Mesendoderm (in vitro differentiated cells): ENCODE measurements around the gene PTPRG.
A peak's percentile ranks its signal among the peaks of the same experiment; 100 is the strongest.

Source experiments
- DNase-seq: peaks from one replicate; pipeline ENCODE4 v3.0.0; 2013
- H2AK5ac ChIP-seq: 2 replicates; pipeline ENCODE4 v1.6.1; 2013; ENCODE audit warnings: low read length, inconsistent platforms
- H2BK120ac ChIP-seq: 2 replicates; pipeline ENCODE4 v1.6.1; 2013; ENCODE audit warnings: low read depth, mild to moderate bottlenecking, low read length, moderate library complexity, mixed read lengths
- H2BK15ac ChIP-seq: replicated peaks from 2 replicates; pipeline ENCODE4 v1.6.1; 2013; ENCODE audit warnings: low read depth, mild to moderate bottlenecking, moderate library complexity
- H2BK5ac ChIP-seq: 2 replicates; pipeline ENCODE4 v1.6.1; 2013; ENCODE audit warnings: low read length, inconsistent platforms
- H3K18ac ChIP-seq: 2 replicates; pipeline ENCODE4 v1.6.1; 2013; ENCODE audit warnings: mild to moderate bottlenecking, low read length, mixed read lengths
- H3K23ac ChIP-seq: one replicate; pipeline ENCODE4 v1.6.1; 2013; ENCODE audit warnings: low read length
- H3K27ac ChIP-seq: 2 replicates; pipeline ENCODE4 v1.5.1; 2013; ENCODE audit warnings: low read depth, mild to moderate bottlenecking, inconsistent platforms, low read length, moderate library complexity
- H3K27me3 ChIP-seq: 2 replicates; pipeline ENCODE4 v1.6.1; 2013; ENCODE audit warnings: low read length, control low read depth, mild to moderate bottlenecking, inconsistent platforms; ENCODE audit not compliant: insufficient read depth, poor library complexity
- H3K36me3 ChIP-seq: 2 replicates; pipeline ENCODE4 v1.6.1; 2013; ENCODE audit warnings: low read length, inconsistent platforms; ENCODE audit not compliant: control insufficient read depth, insufficient read depth
- H3K4ac ChIP-seq: one replicate; pipeline ENCODE4 v1.6.1; 2013; ENCODE audit warnings: low read depth, mild to moderate bottlenecking, low read length, moderate library complexity
- H3K4me1 ChIP-seq: 2 replicates; pipeline ENCODE4 v1.6.1; 2013; ENCODE audit warnings: low read depth, low read length, inconsistent platforms; ENCODE audit not compliant: control insufficient read depth
- H3K4me2 ChIP-seq: 2 replicates; pipeline ENCODE4 v1.6.1; 2013; ENCODE audit warnings: low read length
- H3K4me3 ChIP-seq: 2 replicates; pipeline ENCODE4 v1.5.1; 2013; ENCODE audit warnings: mild to moderate bottlenecking, low read length
- H3K56ac ChIP-seq: one replicate; pipeline ENCODE4 v1.6.1; 2013; ENCODE audit warnings: low read length
- H3K79me1 ChIP-seq: 2 replicates; pipeline ENCODE4 v1.6.1; 2013; ENCODE audit warnings: low read length, inconsistent platforms
- H3K79me2 ChIP-seq: 2 replicates; pipeline ENCODE4 v1.6.1; 2013; ENCODE audit warnings: mild to moderate bottlenecking, low read length; ENCODE audit not compliant: control insufficient read depth, insufficient read depth
- H3K9ac ChIP-seq: 2 replicates; pipeline ENCODE4 v1.6.1; 2013; ENCODE audit warnings: low read length, inconsistent platforms
- H4K5ac ChIP-seq: one replicate; pipeline ENCODE4 v1.6.1; 2013; ENCODE audit warnings: low read length
- H4K8ac ChIP-seq: one replicate; pipeline ENCODE4 v1.6.1; 2013; ENCODE audit warnings: low read depth, mild to moderate bottlenecking, control low read depth, low read length, moderate library complexity
- WGBS: extraction: QIAGEN DNeasy Blood & Tissue Kit; methylation state at CpG from one replicate; pipeline ENCODE4 v1.1.7; 2013; ENCODE audit warnings: low lambda C conversion rate, missing lambda C conversion rate; ENCODE audit not compliant: insufficient coverage; ENCODE audit errors: extremely low coverage; 5-methylcytosine and 5-hydroxymethylcytosine counted together

PTPRG gene

GRCh38 chr3:61582846-61583245 is 21.5 kb downstream of the PTPRG start:
- Histone ChIP-seq H2BK120ac (no peak overlapping the region), H3K4me3 (no peak overlapping the region), H3K36me3 (no peaks in the 10 kb centered on the region), H3K56ac (no peak overlapping the region), H3K27me3 (no peaks in the 10 kb centered on the region), H3K79me1 (peaks cover 22% of the 10 kb centered on the region), H3K4me2 (no peak overlapping the region), H3K18ac (no peak overlapping the region), H3K9ac (no peak overlapping the region), H2AK5ac (no peak overlapping the region), H3K4me1 (peaks cover 15% of the 10 kb centered on the region), H2BK5ac (no peak overlapping the region), H4K8ac (no peak overlapping the region), H3K4ac (no peak overlapping the region), H3K27ac (no peak overlapping the region), H3K23ac (no peak overlapping the region), H3K79me2 (peaks cover 93% of the 10 kb centered on the region), H4K5ac (no peak overlapping the region), H2BK15ac (no peak overlapping the region)
- DNase-seq = no peak
- WGBS = no CpG with 5 or more reads among the region's 4 CpGs

- Histone ChIP-seq H3K36me3 (no peaks in the 10 kb centered on the region), H3K23ac (no peak overlapping the region), H3K4me3 (no peak overlapping the region), H4K5ac (no peak overlapping the region), H3K18ac (no peak overlapping the region), H3K27ac (no peak overlapping the region), H3K56ac (no peak overlapping the region), H3K79me1 (peaks cover 22% of the 10 kb centered on the region), H3K79me2 (peaks cover 92% of the 10 kb centered on the region), H3K9ac (no peak overlapping the region), H3K4ac (no peak overlapping the region), H2BK15ac (no peak overlapping the region), H2AK5ac (no peak overlapping the region), H2BK120ac (no peak overlapping the region), H3K27me3 (no peaks in the 10 kb centered on the region), H4K8ac (no peak overlapping the region), H2BK5ac (no peak overlapping the region), H3K4me1 (peaks cover 9% of the 10 kb centered on the region), H3K4me2 (no peak overlapping the region)
- no CpG with 5 or more reads among the region's 10 CpGs for WGBS
- DNase-seq = no peak
Measured at GRCh38 chr3:61583890-61584875, 22.8 kb downstream of the PTPRG start.

- H3K79me2 ChIP-seq = peaks cover 84% of the 10 kb centered on the region
- no peak overlapping the region for H2BK5ac ChIP-seq
- H3K27me3 ChIP-seq = no peaks in the 10 kb centered on the region
- DNase-seq = no peak
- no peak overlapping the region for H3K27ac ChIP-seq
- peaks cover 34% of the 10 kb centered on the region for H3K79me1 ChIP-seq
- H3K56ac ChIP-seq = no peak overlapping the region
- H3K18ac ChIP-seq = no peak overlapping the region
- no peak overlapping the region for H4K8ac ChIP-seq
- WGBS = no CpG with 5 or more reads among the region's 5 CpGs
- no peak overlapping the region for H3K4me3 ChIP-seq
- H2BK15ac ChIP-seq = no peak overlapping the region
- H3K23ac ChIP-seq = no peak overlapping the region
- no peak overlapping the region for H3K9ac ChIP-seq
- H4K5ac ChIP-seq = no peak overlapping the region
- peaks cover 4% of the 10 kb centered on the region for H3K36me3 ChIP-seq
- no peak overlapping the region for H2AK5ac ChIP-seq
- H3K4me1 ChIP-seq = peaks cover 12% of the 10 kb centered on the region
- H2BK120ac ChIP-seq = no peak overlapping the region
- no peak overlapping the region for H3K4ac ChIP-seq
- H3K4me2 ChIP-seq = no peak overlapping the region
Measured at GRCh38 chr3:61589856-61590255, 28.5 kb downstream of the PTPRG start.

- Histone ChIP-seq H3K4me2 (no peak overlapping the region), H3K36me3 (peaks cover 4% of the 10 kb centered on the region), H3K56ac (no peak overlapping the region), H2BK120ac (no peak overlapping the region), H2BK15ac (no peak overlapping the region), H3K4ac (no peak overlapping the region), H3K27me3 (no peaks in the 10 kb centered on the region), H4K5ac (no peak overlapping the region), H3K79me1 (peaks cover 30% of the 10 kb centered on the region), H3K23ac (no peak overlapping the region), H3K4me3 (no peak overlapping the region), H4K8ac (no peak overlapping the region), H3K4me1 (peaks cover 14% of the 10 kb centered on the region), H2AK5ac (no peak overlapping the region), H3K9ac (no peak overlapping the region), H2BK5ac (no peak overlapping the region), H3K79me2 (peaks cover 85% of the 10 kb centered on the region), H3K27ac (no peak overlapping the region), H3K18ac (no peak overlapping the region)
- peak; percentile 55 for DNase-seq
Measured at GRCh38 chr3:61591300-61591699, 29.9 kb downstream of the PTPRG start.

- peaks cover 85% of the 10 kb centered on the region for H3K79me2 ChIP-seq
- no peak overlapping the region for H2AK5ac ChIP-seq
- H3K4ac ChIP-seq = no peak overlapping the region
- no peak overlapping the region for H3K56ac ChIP-seq
- no peak overlapping the region for H2BK120ac ChIP-seq
- no peak overlapping the region for H3K23ac ChIP-seq
- peaks cover 4% of the 10 kb centered on the region for H3K36me3 ChIP-seq
- H2BK5ac ChIP-seq = no peak overlapping the region
- no peak overlapping the region for H3K4me3 ChIP-seq
- H3K4me2 ChIP-seq = no peak overlapping the region
- H3K79me1 ChIP-seq = peaks cover 33% of the 10 kb centered on the region
- no CpG with 5 or more reads among the region's 4 CpGs for whole genome bisulfite sequencing
- no peaks in the 10 kb centered on the region for H3K27me3 ChIP-seq
- no peak overlapping the region for H3K18ac ChIP-seq
- no peak overlapping the region for H4K5ac ChIP-seq
- no peak for DNase-seq
- no peak overlapping the region for H2BK15ac ChIP-seq
- no peak overlapping the region for H3K27ac ChIP-seq
- H4K8ac ChIP-seq = no peak overlapping the region
- no peak overlapping the region for H3K9ac ChIP-seq
- peaks cover 16% of the 10 kb centered on the region for H3K4me1 ChIP-seq
Measured at GRCh38 chr3:61593446-61594029, 32.2 kb downstream of the PTPRG start.
